Measurements from ENCODE around the gene MEGF6.

Gene MEGF6

GRCh38 chr1:3608154-3608553 lies 3.2 kb downstream of the MEGF6 start:
- DNase-seq = no peak

DNA sequence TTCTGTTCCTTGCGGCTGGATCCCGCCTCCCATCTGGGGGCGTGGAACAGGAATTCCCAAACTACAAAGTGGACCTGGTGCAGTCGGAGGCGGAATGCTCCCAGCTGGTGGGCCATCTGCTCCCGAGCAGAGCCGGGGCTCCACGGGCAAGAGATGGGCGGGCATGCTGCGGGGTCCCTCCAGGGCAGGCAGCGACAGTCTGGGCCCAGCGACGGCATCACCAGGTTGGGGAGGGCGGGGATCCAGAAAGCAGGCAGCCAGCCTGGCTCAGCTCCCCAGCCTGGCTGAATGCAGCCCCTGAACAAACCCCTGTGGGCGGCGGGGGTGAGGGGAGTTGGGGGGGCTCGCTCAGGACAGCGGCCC lies 3.6 kb downstream of the MEGF6 start:
- DNase-seq = no peak

DNA sequence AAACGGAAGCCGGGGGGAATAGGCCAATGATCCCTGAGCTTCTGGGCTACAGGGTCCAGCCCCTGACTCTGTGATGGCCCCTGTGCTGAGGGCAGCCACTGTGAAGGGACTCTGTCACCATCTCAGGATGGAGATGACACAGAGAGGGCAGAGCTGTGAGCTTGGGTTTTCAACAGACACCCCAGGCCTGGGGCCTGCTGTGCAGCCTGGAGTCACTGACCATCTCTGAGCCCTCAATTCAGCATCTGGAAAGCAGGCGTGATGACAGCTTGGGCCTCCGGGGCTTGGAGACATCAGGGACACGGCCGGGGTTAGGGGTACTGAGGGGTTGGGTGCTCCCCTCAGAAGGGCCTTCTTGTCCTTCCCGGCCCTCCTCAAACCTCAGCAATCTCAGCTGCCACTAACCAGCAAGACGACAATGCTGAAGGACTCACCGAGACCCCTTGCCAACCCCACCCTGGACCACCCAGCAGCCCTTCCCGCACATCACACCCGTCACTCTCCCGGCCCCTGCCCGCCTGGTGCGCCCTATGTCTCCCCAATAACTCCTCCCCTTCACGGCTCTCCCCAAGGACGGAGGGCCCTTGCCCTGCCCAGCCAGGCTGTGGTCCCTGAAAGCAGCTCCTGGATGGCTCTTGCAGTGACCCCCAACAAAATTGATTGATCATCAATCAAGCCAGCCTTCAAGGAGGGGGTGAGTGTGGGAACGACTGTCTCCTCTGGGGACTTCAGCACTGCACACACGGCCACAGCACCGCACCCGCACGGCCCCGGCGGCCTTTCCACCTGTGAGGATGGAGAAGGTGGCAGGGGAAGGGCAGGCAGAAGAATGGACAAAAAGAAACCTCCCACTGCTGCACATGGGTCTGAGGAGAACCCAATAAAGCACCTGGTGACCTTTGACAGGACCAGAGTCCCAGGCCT lies 4.3 kb downstream of the MEGF6 start:
- no peak for DNase-seq

- no peak for DNase-seq
Measured at GRCh38 chr1:3604997-3605823, 6.1 kb downstream of the MEGF6 start.

- DNase-seq = no peak
Measured at GRCh38 chr1:3604468-3604974, 6.8 kb downstream of the MEGF6 start.

GRCh38 chr1:3603571-3604467 lies 7.5 kb downstream of the MEGF6 start:
- no peak for DNase-seq

DNA sequence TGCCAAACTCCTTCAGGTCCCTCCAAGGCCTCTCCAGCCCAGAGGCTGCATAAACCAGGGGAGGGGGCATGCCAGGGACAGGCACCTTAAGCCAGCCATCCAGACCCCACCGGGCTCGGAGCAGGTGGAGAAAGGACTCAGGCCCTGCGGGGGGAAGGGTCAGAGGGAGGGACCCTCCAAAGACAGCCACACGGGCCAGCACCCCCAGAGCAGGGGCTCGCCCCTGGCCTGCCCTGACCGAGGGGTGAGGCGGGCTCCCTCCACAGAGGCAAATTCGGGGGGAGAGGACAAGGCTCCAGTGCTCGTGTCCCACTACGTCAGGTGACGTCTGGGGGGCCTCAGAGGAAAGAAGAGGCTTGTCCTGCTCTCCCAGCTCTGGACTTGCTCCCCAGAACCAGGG lies 8.2 kb downstream of the MEGF6 start:
- DNase-seq = no peak

- no peak for DNase-seq
Measured at GRCh38 chr1:3602375-3602774, 8.9 kb downstream of the MEGF6 start.

DNA sequence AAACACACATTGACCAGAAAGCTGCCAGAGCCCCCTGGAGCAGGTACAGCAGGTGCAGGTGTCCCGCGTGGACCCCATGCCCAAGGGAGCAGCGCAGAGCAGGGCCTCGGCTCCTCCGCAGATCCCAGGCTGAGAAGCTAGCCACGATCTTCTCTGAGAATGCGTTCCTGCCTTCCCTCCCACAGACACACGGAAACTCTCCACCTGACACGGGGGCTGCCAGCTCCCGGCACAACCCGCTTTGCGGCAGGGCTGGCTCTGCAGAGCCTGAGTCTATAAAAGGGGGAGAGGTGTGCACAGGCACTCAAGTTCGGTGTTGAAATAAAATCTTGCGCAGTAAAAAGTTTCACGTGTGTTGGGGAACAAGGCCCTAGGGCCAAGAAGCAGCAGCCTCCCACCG lies 9.6 kb downstream of the MEGF6 start:
- DNase-seq = no peak

- no peak for DNase-seq
Measured at GRCh38 chr1:3600354-3600753, 11.0 kb downstream of the MEGF6 start.

DNA sequence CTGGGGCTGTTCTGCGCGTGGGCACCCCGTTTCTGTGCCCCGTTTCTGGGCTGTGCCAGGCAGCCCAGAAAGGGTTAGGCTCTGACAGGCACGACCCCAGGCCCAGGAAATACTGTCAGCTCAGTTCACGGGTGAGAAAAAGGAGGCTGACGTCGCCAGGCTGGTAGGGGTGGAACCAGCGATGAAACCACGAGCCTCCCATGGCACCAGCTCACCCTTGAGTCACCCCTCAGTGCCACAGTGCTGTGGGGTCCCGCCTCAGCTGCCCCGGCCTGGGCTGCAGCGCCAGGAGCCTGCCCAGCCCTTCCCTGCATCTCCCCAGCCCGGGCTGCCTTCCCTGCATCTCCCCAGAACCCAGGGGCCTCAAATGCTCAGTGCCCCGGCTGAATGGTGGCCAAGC lies 11.5 kb downstream of the MEGF6 start:
- DNase-seq = no peak

- no peak for DNase-seq
Measured at GRCh38 chr1:3599286-3599811, 12.0 kb downstream of the MEGF6 start.

DNA sequence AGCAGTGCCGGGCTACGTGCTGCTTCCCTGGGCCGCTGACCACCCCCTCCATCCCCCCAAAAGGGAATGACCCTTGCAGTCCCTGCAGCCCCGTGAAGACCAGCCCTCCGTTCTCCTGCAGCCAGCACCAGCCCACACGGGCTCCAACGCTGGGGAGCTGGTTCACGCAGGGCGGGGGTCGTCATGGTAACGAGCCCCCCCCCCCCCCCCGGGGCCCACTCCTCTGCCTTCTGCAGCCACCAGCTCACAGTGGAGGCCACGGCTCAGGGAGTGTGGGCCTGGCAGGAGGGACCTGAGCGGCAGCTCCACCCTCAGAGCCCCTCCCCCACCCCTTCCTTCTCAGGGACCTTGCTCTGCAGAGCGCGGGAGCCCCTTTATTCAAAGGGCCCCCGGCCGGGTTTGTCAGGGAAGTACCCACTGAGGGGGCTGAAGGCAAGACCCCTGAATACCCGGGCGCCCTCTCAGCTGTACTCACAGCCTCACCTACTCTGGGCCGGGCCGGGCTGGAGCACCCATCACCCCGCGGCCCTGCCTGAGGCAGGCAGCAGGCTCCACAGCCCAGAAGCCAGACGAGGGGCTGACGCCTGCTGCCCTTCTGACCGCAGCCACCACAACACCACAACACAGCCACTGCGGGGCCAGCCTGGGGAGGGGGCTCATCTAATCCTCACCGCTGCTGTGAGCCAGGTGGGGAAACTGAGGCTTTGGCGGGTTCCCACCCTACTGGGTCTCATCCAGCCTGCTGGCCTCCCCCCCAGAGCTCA lies 12.6 kb downstream of the MEGF6 start:
- DNase-seq = no peak

DNA sequence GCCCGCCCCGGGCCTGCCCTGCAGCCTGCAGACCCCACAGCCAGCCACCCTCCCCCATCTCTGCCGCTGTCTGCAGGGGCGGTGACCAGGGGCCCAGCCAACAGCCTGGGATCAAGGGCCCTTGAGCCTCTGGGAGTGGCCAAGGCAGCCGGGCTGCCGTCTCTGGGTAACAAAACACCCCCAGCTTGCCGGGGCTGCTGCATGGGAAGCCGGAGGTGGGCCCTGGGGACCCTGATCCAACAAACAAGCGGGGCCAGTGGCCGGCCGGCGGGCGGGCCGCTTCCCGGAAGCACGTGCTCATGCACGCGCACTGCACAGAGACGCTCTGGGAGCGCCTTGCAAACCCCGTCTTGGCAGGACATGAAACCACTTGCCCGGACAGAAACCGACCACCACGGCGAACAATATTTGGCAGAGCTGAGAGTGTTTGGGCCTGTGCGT lies 13.2 kb downstream of the MEGF6 start:
- no peak for DNase-seq

DNA sequence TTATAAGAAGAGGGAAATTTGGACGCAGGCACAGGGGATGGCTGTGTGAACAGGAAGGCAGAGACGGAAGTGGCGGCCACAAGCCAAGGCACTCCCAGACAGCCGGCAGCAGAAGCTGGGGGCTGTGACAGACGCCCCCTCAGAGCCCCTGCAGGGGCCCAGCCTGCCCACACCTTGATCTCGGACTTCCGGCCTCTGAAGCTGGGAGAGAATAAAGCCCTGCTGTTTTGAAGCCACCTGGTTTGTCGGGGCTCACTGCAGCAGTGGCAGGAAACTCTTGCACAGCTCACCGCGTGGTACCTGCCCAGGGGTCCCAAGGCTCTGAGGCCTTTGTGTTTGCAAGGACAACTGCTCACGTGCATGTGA lies 13.7 kb downstream of the MEGF6 start:
- peak; percentile 33 for DNase-seq

- no peak for DNase-seq
Measured at GRCh38 chr1:3596663-3597598, 14.4 kb downstream of the MEGF6 start.

- DNase-seq = no peak
Measured at GRCh38 chr1:3595949-3596348, 15.4 kb downstream of the MEGF6 start.

- DNase-seq = no peak
Measured at GRCh38 chr1:3594706-3595377, 16.5 kb downstream of the MEGF6 start.

DNA sequence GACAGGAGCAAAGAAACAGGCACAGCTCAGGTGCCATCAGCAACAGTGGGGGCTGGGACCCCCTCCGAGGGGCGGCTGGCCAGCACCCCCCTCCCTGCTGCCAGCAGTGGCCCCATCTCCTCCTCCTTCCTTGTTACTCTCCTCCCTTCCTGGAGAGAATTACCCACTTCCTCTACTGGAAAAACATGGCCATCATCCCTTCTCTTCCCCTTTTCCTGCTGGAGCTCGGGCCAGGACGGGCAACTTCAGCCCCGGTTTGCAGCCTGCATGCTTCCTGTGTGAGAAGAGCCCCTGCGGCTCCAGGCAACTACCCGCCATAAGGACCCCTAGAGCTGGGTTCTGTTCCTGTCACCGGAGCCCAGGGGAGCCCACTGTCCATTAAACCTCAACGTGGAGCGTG lies 17.6 kb downstream of the MEGF6 start:
- no peak for DNase-seq

- no peak for DNase-seq
Measured at GRCh38 chr1:3593334-3593733, 18.0 kb downstream of the MEGF6 start.

All from stimulated activated CD8-positive, alpha-beta memory T cell treated with anti-CD3 and anti-CD28 coated beads, Interleukin-4, amount 100 ng/mL, for 48 hours (primary cell).